ENCODE data around the gene KCND3. TPM values are rescaled to one million over a fixed set of nuclear protein-coding genes. Genes with fewer than 3 reads are reported as not detected.

The KCND3 gene
- total and polyA plus RNA-seq, 7 experiments from 2014 or later: 0.05 to 0.17 TPM; not detected in 5

DNA sequence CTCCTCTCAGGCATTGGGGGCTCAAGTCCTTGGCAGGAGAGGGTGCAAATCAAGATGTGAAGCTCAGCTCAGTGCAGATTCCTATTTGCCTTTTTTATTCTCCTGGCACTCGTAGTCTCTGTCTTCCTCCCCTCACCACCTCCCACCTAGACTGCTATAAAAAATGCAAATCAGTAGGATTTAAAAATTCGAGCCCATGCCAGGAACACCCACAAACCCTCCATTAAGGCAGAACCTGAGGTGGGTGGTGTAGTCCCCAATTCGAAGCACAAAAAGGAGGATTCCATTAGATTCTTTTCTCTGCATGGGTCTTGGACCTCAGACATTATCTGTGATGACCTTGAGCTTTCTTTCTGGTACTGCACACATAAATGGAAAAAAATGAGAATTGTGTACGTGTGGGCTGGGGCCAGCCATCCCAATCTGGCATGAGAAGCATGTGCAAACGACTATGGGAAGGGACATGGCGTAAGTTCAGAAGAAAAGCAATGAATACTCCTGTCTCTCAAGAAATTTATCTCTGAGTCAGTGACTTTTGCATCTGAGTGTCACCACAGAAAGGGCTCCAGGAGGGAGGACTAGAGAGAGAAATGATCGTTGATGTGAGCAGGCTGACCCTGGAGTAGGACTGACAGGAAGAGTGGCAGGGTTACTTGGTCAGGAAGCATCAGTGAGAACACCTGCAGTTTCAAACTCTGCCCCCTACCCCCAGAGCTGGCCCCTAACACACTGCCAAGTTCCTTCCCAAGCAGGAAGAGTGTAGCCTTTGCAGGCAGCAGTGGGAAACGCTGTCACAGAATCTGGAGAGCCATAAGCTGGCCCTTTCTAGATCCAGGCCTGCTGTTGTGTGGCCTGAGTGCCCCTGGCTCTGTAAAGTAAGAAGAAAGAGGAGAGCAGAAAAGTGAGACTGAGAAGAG, 252.0 kb downstream of the KCND3 start:
- ChIA-PET POLR2A (interaction anchor here (0.6 to 1.9 kb wide), 3 partner anchors 8 to 229 kb away, joined by 3 to 6 read pairs (median 5); no protein-coding TSS in a partner anchor), CTCF (interaction anchor here (1.0 to 2.3 kb wide), 4 partner anchors 14 to 255 kb away, joined by 3 to 8 read pairs (median 4); partner anchors contain the start of gene DDX20)
- H3K9me3 ChIP-seq (ENCODE audit: control insufficient read depth in 2 of 3, low read length in 3 of 3): no peaks in the 10 kb centered on the region
- DNase-seq (peak in 1 of 9 donors; percentile 19), ATAC-seq (no peak)
- peak overlapping the region; percentile 79 to 95 (median 86) for H3K4me3 Mint-ChIP-seq
- H3K27me3 Mint-ChIP-seq: peaks cover 20 to 36% (median 29%) of the 10 kb centered on the region in 5 donors
- no peaks in the 10 kb centered on the region for H3K9me3 Mint-ChIP-seq
- H3K27me3 ChIP-seq (ENCODE audit: control insufficient read depth in 2 of 2, insufficient read depth in 2 of 2, low read length in 2 of 2): peaks cover 6 to 17% of the 10 kb centered on the region in 2 donors
- intact Hi-C loops (cut with micrococcal nuclease): loop anchor here (2.0 to 5.0 kb wide), 2 partner anchors 23 to 535 kb away; partner anchors contain the start of gene DENND2D (in 1 of the 2)
- no peak overlapping the region for H3K27ac ChIP-seq (ENCODE audit: low read depth, low read length)
- no peaks in the 10 kb centered on the region for H3K36me3 Mint-ChIP-seq
- H3K4me1 Mint-ChIP-seq: peaks cover 15 to 27% (median 18%) of the 10 kb centered on the region in 7 donors
- H3K27ac Mint-ChIP-seq: peak overlapping the region in 3 of 9 donors; percentile 1 to 8 (median 5)
- peaks cover 8 to 10% of the 10 kb centered on the region in 2 donors for H3K4me1 ChIP-seq (ENCODE audit: control insufficient read depth in 2 of 2, insufficient read depth in 2 of 2, low read length in 2 of 2)
- no peaks in the 10 kb centered on the region for H3K36me3 ChIP-seq (ENCODE audit: control insufficient read depth in 2 of 3, insufficient read depth in 3 of 3, low read length in 3 of 3)
- no peak overlapping the region for H3K4me3 ChIP-seq (ENCODE audit: low read length)

GRCh38 chr1:111736548-111737215, 252.8 kb downstream of the KCND3 start:
- H3K4me1 Mint-ChIP-seq: peaks cover 15 to 27% (median 18%) of the 10 kb centered on the region in 7 donors
- H3K9me3 Mint-ChIP-seq: no peaks in the 10 kb centered on the region
- H3K27ac ChIP-seq (ENCODE audit: low read depth, low read length): no peak overlapping the region
- H3K4me3 Mint-ChIP-seq: no peak overlapping the region
- no peak overlapping the region for H3K4me3 ChIP-seq (ENCODE audit: low read length)
- H3K27ac Mint-ChIP-seq: no peak overlapping the region
- H3K36me3 Mint-ChIP-seq: no peaks in the 10 kb centered on the region
- intact Hi-C loops (cut with micrococcal nuclease): loop anchor here in 1 of 2 donors (5.0 kb wide), 1 partner anchor 534 kb away; the partner anchor contains the start of gene DENND2D
- peaks cover 6 to 17% of the 10 kb centered on the region in 2 donors for H3K27me3 ChIP-seq (ENCODE audit: control insufficient read depth in 2 of 2, insufficient read depth in 2 of 2, low read length in 2 of 2)
- ATAC-seq: no peak
- H3K9me3 ChIP-seq (ENCODE audit: control insufficient read depth in 2 of 3, low read length in 3 of 3): no peaks in the 10 kb centered on the region
- peak in 1 of 9 donors; percentile 16 for DNase-seq
- POLR2A ChIA-PET: no interaction called here
- peaks cover 8 to 10% of the 10 kb centered on the region in 2 donors for H3K4me1 ChIP-seq (ENCODE audit: control insufficient read depth in 2 of 2, insufficient read depth in 2 of 2, low read length in 2 of 2)
- CTCF ChIA-PET: interaction anchor here (1.0 to 2.3 kb wide), 2 partner anchors 19 to 228 kb away, joined by 4 to 8 read pairs; partner anchors contain the start of gene DDX20
- peaks cover 20 to 35% (median 23%) of the 10 kb centered on the region in 5 donors for H3K27me3 Mint-ChIP-seq
- H3K36me3 ChIP-seq (ENCODE audit: control insufficient read depth in 2 of 3, insufficient read depth in 3 of 3, low read length in 3 of 3): no peaks in the 10 kb centered on the region

- Histone ChIP-seq H3K9me3 (ENCODE audit: control insufficient read depth in 2 of 3, low read length in 3 of 3) (no peaks in the 10 kb centered on the region), H3K4me3 (ENCODE audit: low read length) (no peak overlapping the region), H3K4me1 (ENCODE audit: control insufficient read depth in 2 of 2, insufficient read depth in 2 of 2, low read length in 2 of 2) (peaks cover 8 to 10% of the 10 kb centered on the region in 2 donors), H3K27ac (ENCODE audit: low read depth, low read length) (no peak overlapping the region), H3K36me3 (ENCODE audit: control insufficient read depth in 2 of 3, insufficient read depth in 3 of 3, low read length in 3 of 3) (no peaks in the 10 kb centered on the region), H3K27me3 (ENCODE audit: control insufficient read depth in 2 of 2, insufficient read depth in 2 of 2, low read length in 2 of 2) (peaks cover 6 to 13% of the 10 kb centered on the region in 2 donors)
- intact Hi-C loops (cut with micrococcal nuclease): loop anchor here in 1 of 2 donors (5.0 kb wide), 1 partner anchor 534 kb away; the partner anchor contains the start of gene DENND2D
- Mint-ChIP-seq H3K4me3 (no peak overlapping the region), H3K4me1 (peaks cover 15 to 27% (median 18%) of the 10 kb centered on the region in 7 donors), H3K36me3 (no peaks in the 10 kb centered on the region), H3K27ac (no peak overlapping the region), H3K27me3 (peaks cover 17 to 28% (median 21%) of the 10 kb centered on the region in 5 donors), H3K9me3 (no peaks in the 10 kb centered on the region)
- DNase-seq (peak in 1 of 9 donors; percentile 6), ATAC-seq (no peak)
- ChIA-PET CTCF (interaction anchor here (1.0 to 2.3 kb wide), 2 partner anchors 19 to 228 kb away, joined by 4 to 8 read pairs; partner anchors contain the start of gene DDX20), POLR2A (interaction anchor here (0.7 kb wide), 1 partner anchor 13 kb away, joined by 4 read pairs; no protein-coding TSS in a partner anchor)
Observed at GRCh38 chr1:111735858-111736544, 253.5 kb downstream of the KCND3 start.

- H3K27me3 ChIP-seq (ENCODE audit: control insufficient read depth in 2 of 2, insufficient read depth in 2 of 2, low read length in 2 of 2): peaks cover 6 to 12% of the 10 kb centered on the region in 2 donors
- H3K4me3 ChIP-seq (ENCODE audit: low read length): no peak overlapping the region
- H3K36me3 Mint-ChIP-seq: no peaks in the 10 kb centered on the region
- intact Hi-C loops (cut with micrococcal nuclease): loop anchor here in 1 of 2 donors (5.0 kb wide), 1 partner anchor 533 kb away; the partner anchor contains the start of gene DENND2D
- H3K36me3 ChIP-seq (ENCODE audit: control insufficient read depth in 2 of 3, insufficient read depth in 3 of 3, low read length in 3 of 3): no peaks in the 10 kb centered on the region
- ChIA-PET CTCF (no interaction called here), POLR2A (interaction anchor here (0.9 kb wide), 1 partner anchor 21 kb away, joined by 3 read pairs; no protein-coding TSS in a partner anchor)
- no peaks in the 10 kb centered on the region for H3K9me3 Mint-ChIP-seq
- no peak overlapping the region for H3K27ac ChIP-seq (ENCODE audit: low read depth, low read length)
- peaks cover 14 to 25% (median 15%) of the 10 kb centered on the region in 7 donors for H3K4me1 Mint-ChIP-seq
- peaks cover 8 to 10% of the 10 kb centered on the region in 2 donors for H3K4me1 ChIP-seq (ENCODE audit: control insufficient read depth in 2 of 2, insufficient read depth in 2 of 2, low read length in 2 of 2)
- no peak overlapping the region for H3K4me3 Mint-ChIP-seq
- no peak for DNase-seq
- H3K9me3 ChIP-seq (ENCODE audit: control insufficient read depth in 2 of 3, low read length in 3 of 3): no peaks in the 10 kb centered on the region
- peaks cover 11 to 22% (median 15%) of the 10 kb centered on the region in 5 donors for H3K27me3 Mint-ChIP-seq
- no peak for ATAC-seq
- H3K27ac Mint-ChIP-seq: no peak overlapping the region
Observed at GRCh38 chr1:111735321-111735720, 254.1 kb downstream of the KCND3 start.

- ATAC-seq (no peak), DNase-seq (peak in 1 of 9 donors; percentile 6)
- Mint-ChIP-seq H3K27me3 (peaks cover 9 to 19% (median 12%) of the 10 kb centered on the region in 5 donors), H3K36me3 (no peaks in the 10 kb centered on the region), H3K4me3 (no peak overlapping the region), H3K27ac (no peak overlapping the region), H3K4me1 (peaks cover 9 to 23% (median 13%) of the 10 kb centered on the region in 7 donors), H3K9me3 (no peaks in the 10 kb centered on the region)
- H3K27ac ChIP-seq (ENCODE audit: low read depth, low read length): no peak overlapping the region
- no peaks in the 10 kb centered on the region for H3K36me3 ChIP-seq (ENCODE audit: control insufficient read depth in 2 of 3, insufficient read depth in 3 of 3, low read length in 3 of 3)
- peaks cover 8 to 10% of the 10 kb centered on the region in 2 donors for H3K4me1 ChIP-seq (ENCODE audit: control insufficient read depth in 2 of 2, insufficient read depth in 2 of 2, low read length in 2 of 2)
- intact Hi-C loops (cut with micrococcal nuclease): loop anchor here in 1 of 2 donors (5.0 kb wide), 1 partner anchor 533 kb away; the partner anchor contains the start of gene DENND2D
- ChIA-PET CTCF (no interaction called here), POLR2A (interaction anchor here (0.9 kb wide), 1 partner anchor 22 kb away, joined by 3 read pairs; no protein-coding TSS in a partner anchor)
- no peak overlapping the region for H3K4me3 ChIP-seq (ENCODE audit: low read length)
- H3K9me3 ChIP-seq (ENCODE audit: control insufficient read depth in 2 of 3, low read length in 3 of 3): no peaks in the 10 kb centered on the region
- H3K27me3 ChIP-seq (ENCODE audit: control insufficient read depth in 2 of 2, insufficient read depth in 2 of 2, low read length in 2 of 2): peaks cover 6 to 12% of the 10 kb centered on the region in 2 donors
Observed at GRCh38 chr1:111734856-111735255, 254.6 kb downstream of the KCND3 start.

Measured in naive thymus-derived CD4-positive, alpha-beta T cell (primary cell).